A673 (cell line): ENCODE data around the gene LRRC4. TPM values are rescaled to one million over a fixed set of nuclear protein-coding genes. Genes with fewer than 3 reads are reported as not detected.

Experiments used
- BruUV-seq: library from RNA; stranded (reverse); fragments of 400-500 nt; replicated peaks from 2 replicates; lab custom pipeline; 2021; lab: Mats Ljungman, UMichigan
- CTCF ChIA-PET: fragments of 300-600 bp; sonication (Branson Sonifier 250); formaldehyde crosslinking; loops from one replicate; lab custom pipeline; 2022; ENCODE audit warnings: antibody characterized with exemption; lab: Charles Lee
- POLR2A ChIA-PET: fragments of 300-600 bp; sonication (Branson Sonifier 250); formaldehyde crosslinking; loops from one replicate; lab custom pipeline; 2022; ENCODE audit warnings: antibody characterized with exemption; ENCODE audit not compliant: low non-redundant PET; lab: Charles Lee
- DNase-seq: peaks from one replicate; pipeline ENCODE4 v3.0.0-alpha.2; 2015; ENCODE audit warnings: low spot score
- H3K27ac ChIP-seq: fragments of 200-600 bp; sonication (generic); 2 replicates; pipeline ENCODE4 v1.5.1; 2016; ENCODE audit warnings: mixed run types, low read depth, mild to moderate bottlenecking, mixed read lengths, antibody characterized with exemption, low read length; ENCODE audit not compliant: poor library complexity, severe bottlenecking
- H3K27me3 ChIP-seq: fragments of 200-600 bp; sonication (generic); replicated peaks from 2 replicates; pipeline ENCODE4 v1.6.1; 2017; ENCODE audit warnings: mixed run types, low read depth, mild to moderate bottlenecking, mixed read lengths, antibody characterized with exemption, low read length; ENCODE audit not compliant: insufficient read depth, poor library complexity
- H3K36me3 ChIP-seq: fragments of 200-600 bp; sonication (generic); 2 replicates; pipeline ENCODE4 v1.6.1; 2016; ENCODE audit warnings: mixed run types, mild to moderate bottlenecking, mixed read lengths, antibody characterized with exemption, low read length; ENCODE audit not compliant: insufficient read depth, poor library complexity, severe bottlenecking
- H3K4me1 ChIP-seq: fragments of 200-600 bp; sonication (generic); 2 replicates; pipeline ENCODE4 v1.6.1; 2017; ENCODE audit warnings: mixed run types, mild to moderate bottlenecking, mixed read lengths, antibody characterized with exemption, low read length; ENCODE audit not compliant: insufficient read depth, poor library complexity, severe bottlenecking
- H3K4me3 ChIP-seq: fragments of 200-600 bp; sonication (generic); 2 replicates; pipeline ENCODE4 v1.5.1; 2016; ENCODE audit warnings: low read depth, mixed run types, mild to moderate bottlenecking, mixed read lengths, low read length; ENCODE audit not compliant: poor library complexity, severe bottlenecking
- H3K9me3 ChIP-seq: fragments of 200-600 bp; sonication (generic); 2 replicates; pipeline ENCODE4 v1.6.1; 2016; ENCODE audit warnings: mixed run types, low read depth, mild to moderate bottlenecking, mixed read lengths, antibody characterized with exemption, low read length; ENCODE audit not compliant: poor library complexity, severe bottlenecking
- EZH2 ChIP-seq: fragments of 200-600 bp; sonication (generic); IDR thresholded peaks from 2 replicates; pipeline ENCODE4 v1.6.1; 2017; ENCODE audit warnings: borderline replicate concordance, low read depth, mild to moderate bottlenecking, mixed read lengths, antibody characterized with exemption, low read length; ENCODE audit not compliant: poor library complexity, severe bottlenecking
- intact Hi-C: fragments of 100-400 bp; cut with micrococcal nuclease; formaldehyde crosslinking; loops from one replicate; pipeline ENCODE4 v1.10.0; 2022; ENCODE audit not compliant: unreplicated experiment
- total RNA-seq: library from RNA; stranded (reverse); gene quantifications from 2 replicates; pipeline ENCODE4 v1.2.3, GENCODE V29; 2021
- TF ChIP-seq, protein P1 (sequence below): fragments of 300-800, 200-600 bp; sonication (generic); conservative IDR thresholded peaks from 2 replicates; pipeline ENCODE4 v1.5.1; 2017; ENCODE audit warnings: low read depth, mild to moderate bottlenecking, antibody characterized with exemption, low read length, moderate library complexity, mixed read lengths

Gene LRRC4
- total RNA-seq, 1 experiment from 2014 or later, result 16.1 TPM

- POLR2A ChIA-PET, result no interaction called here
- no peak overlapping the region for H3K27ac ChIP-seq
- BruUV-seq, result no TSS peak
- CTCF ChIA-PET, result no interaction called here
- H3K9me3 ChIP-seq, result no peaks in the 10 kb centered on the region
- no peaks in the 10 kb centered on the region for H3K36me3 ChIP-seq
- intact Hi-C loops, result no loop called here
- no peak for DNase-seq
- no peak overlapping the region for H3K4me3 ChIP-seq
- peaks cover 12% of the 10 kb centered on the region for H3K4me1 ChIP-seq
- TF ChIP-seq, protein P1, sequence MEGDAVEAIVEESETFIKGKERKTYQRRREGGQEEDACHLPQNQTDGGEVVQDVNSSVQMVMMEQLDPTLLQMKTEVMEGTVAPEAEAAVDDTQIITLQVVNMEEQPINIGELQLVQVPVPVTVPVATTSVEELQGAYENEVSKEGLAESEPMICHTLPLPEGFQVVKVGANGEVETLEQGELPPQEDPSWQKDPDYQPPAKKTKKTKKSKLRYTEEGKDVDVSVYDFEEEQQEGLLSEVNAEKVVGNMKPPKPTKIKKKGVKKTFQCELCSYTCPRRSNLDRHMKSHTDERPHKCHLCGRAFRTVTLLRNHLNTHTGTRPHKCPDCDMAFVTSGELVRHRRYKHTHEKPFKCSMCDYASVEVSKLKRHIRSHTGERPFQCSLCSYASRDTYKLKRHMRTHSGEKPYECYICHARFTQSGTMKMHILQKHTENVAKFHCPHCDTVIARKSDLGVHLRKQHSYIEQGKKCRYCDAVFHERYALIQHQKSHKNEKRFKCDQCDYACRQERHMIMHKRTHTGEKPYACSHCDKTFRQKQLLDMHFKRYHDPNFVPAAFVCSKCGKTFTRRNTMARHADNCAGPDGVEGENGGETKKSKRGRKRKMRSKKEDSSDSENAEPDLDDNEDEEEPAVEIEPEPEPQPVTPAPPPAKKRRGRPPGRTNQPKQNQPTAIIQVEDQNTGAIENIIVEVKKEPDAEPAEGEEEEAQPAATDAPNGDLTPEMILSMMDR, result no peak
- no peak for TF ChIP-seq EZH2
- H3K27me3 ChIP-seq, result no peaks in the 10 kb centered on the region
Observed at GRCh38 chr7:128056901-128057300, 25.7 kb upstream of the LRRC4 start.

DNA sequence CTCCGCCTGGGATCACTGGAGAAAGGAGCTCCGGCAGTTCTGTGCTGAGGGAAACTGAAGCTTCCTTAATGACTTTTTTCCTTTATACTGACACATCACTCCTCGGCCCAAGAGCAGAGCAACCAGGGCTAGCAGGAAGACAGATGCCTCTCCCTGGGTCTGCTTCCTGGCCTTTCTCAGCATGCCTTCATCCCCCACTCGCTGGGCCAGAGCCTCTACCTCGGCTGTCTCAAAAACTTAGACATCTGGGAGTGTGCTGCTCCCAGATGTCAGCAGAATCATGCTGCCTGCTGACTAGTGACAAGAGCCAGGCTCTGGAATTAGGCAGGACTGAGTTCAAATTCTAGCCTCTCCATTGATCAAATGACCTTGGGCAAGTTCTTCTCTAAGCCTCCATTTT lies 24.4 kb upstream of the LRRC4 start:
- no peak overlapping the region for H3K4me3 ChIP-seq
- no TSS peak for BruUV-seq
- ChIA-PET CTCF (no interaction called here), POLR2A (no interaction called here)
- no peak overlapping the region for H3K27ac ChIP-seq
- no peaks in the 10 kb centered on the region for H3K36me3 ChIP-seq
- peaks cover 12% of the 10 kb centered on the region for H3K4me1 ChIP-seq
- H3K9me3 ChIP-seq, result no peaks in the 10 kb centered on the region
- no peaks in the 10 kb centered on the region for H3K27me3 ChIP-seq
- intact Hi-C loops, result no loop called here
- no peak for DNase-seq
- TF ChIP-seq EZH2, result no peak
- TF ChIP-seq, protein P1, result no peak

DNA sequence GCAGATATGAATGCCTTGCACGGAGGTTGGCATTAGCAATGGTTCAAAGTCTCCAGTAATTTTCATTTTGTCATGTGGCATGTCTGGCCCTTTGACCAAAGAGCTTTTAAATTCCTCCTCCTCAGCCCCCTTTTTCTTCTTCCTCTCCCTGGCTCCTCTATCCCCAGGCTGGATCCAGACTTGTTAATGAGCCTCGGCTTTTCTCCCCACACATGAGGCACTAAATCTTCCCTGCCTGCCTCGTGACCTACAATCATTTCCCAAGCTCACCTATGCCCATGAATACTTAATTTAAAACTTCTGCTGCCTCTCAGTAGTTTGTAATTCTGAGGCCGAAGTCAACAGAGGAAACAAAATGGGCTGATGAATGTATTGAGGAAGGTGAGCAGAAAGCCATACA lies 23.3 kb upstream of the LRRC4 start:
- ChIA-PET POLR2A (no interaction called here), CTCF (no interaction called here)
- Histone ChIP-seq H3K4me1 (peaks cover 12% of the 10 kb centered on the region), H3K36me3 (no peaks in the 10 kb centered on the region), H3K27ac (no peak overlapping the region), H3K9me3 (no peaks in the 10 kb centered on the region), H3K27me3 (no peaks in the 10 kb centered on the region), H3K4me3 (no peak overlapping the region)
- intact Hi-C loops, result no loop called here
- BruUV-seq, result no TSS peak
- TF ChIP-seq, protein P1, result no peak
- no peak for TF ChIP-seq EZH2
- DNase-seq, result no peak
